ENCODE data around the gene TMEM232.
A peak's percentile ranks its signal among the peaks of the same experiment; 100 is the strongest.
"Not testable (repeated sequence)": the region's sequence is repeated elsewhere in the genome, so short reads cannot be mapped to it uniquely, and the experiment has no call there.

TMEM232 gene

GRCh38 chr5:110681109-110681508 lies 45.4 kb downstream of the TMEM232 start:
- Histone ChIP-seq H3K27me3 (ENCODE audit: insufficient read depth, low read length) (no peaks in the 10 kb centered on the region), H3K9ac (ENCODE audit: low read length) (no peak overlapping the region), H4K20me1 (ENCODE audit: insufficient read depth, low read length) (no peaks in the 10 kb centered on the region), H3K9me2 (ENCODE audit: low read depth, low read length) (no peaks in the 10 kb centered on the region), H3K4me3 (ENCODE audit: low read depth, low read length, poor library complexity, severe bottlenecking) (no peak overlapping the region), H2AFZ (ENCODE audit: low read length) (no peak overlapping the region), H3K9me3 (ENCODE audit: low read length) (no peaks in the 10 kb centered on the region), H3F3A (ENCODE audit: insufficient read depth, low read length) (no peaks in the 10 kb centered on the region), H3K27ac (ENCODE audit: low read depth, low read length, poor library complexity, severe bottlenecking) (no peak overlapping the region), H3K36me3 (ENCODE audit: insufficient read depth, low read length) (no peaks in the 10 kb centered on the region), H3K79me2 (ENCODE audit: insufficient read depth, low read length) (no peaks in the 10 kb centered on the region), H3K4me1 (ENCODE audit: insufficient read depth, low read length, severe bottlenecking) (no peaks in the 10 kb centered on the region), H3K4me2 (ENCODE audit: low read length) (no peak overlapping the region)
- no peak for TF ChIP-seq CTCF (IDR thresholded peaks at IDR 0.05; ENCODE audit: low read length)

- H3K9me2 ChIP-seq (ENCODE audit: low read depth, low read length); H3K27me3 ChIP-seq (ENCODE audit: insufficient read depth, low read length); H4K20me1 ChIP-seq (ENCODE audit: insufficient read depth, low read length); H3K36me3 ChIP-seq (ENCODE audit: insufficient read depth, low read length); H3K9ac ChIP-seq (ENCODE audit: low read length); H3K27ac ChIP-seq (ENCODE audit: low read depth, low read length, poor library complexity, severe bottlenecking); H3K9me3 ChIP-seq (ENCODE audit: low read length); H3K4me3 ChIP-seq (ENCODE audit: low read depth, low read length, poor library complexity, severe bottlenecking); H3K4me2 ChIP-seq (ENCODE audit: low read length); H3K79me2 ChIP-seq (ENCODE audit: insufficient read depth, low read length); H3F3A ChIP-seq (ENCODE audit: insufficient read depth, low read length); H2AFZ ChIP-seq (ENCODE audit: low read length); H3K4me1 ChIP-seq (ENCODE audit: insufficient read depth, low read length, severe bottlenecking): not testable (repeated sequence)
Observed at GRCh38 chr5:110676554-110676953, 49.9 kb downstream of the TMEM232 start.

- Histone ChIP-seq H3K9me2 (ENCODE audit: low read depth, low read length) (no peaks in the 10 kb centered on the region), H3K36me3 (ENCODE audit: insufficient read depth, low read length) (no peaks in the 10 kb centered on the region), H3K79me2 (ENCODE audit: insufficient read depth, low read length) (no peaks in the 10 kb centered on the region), H3K27ac (ENCODE audit: low read depth, low read length, poor library complexity, severe bottlenecking) (peak overlapping the region; percentile 37), H3K4me2 (ENCODE audit: low read length) (no peak overlapping the region; the same call in 1 of the 2 replicates), H3K4me3 (ENCODE audit: low read depth, low read length, poor library complexity, severe bottlenecking) (no peak overlapping the region), H3K27me3 (ENCODE audit: insufficient read depth, low read length) (no peaks in the 10 kb centered on the region), H3K4me1 (ENCODE audit: insufficient read depth, low read length, severe bottlenecking) (peaks cover 21% of the 10 kb centered on the region), H4K20me1 (ENCODE audit: insufficient read depth, low read length) (no peaks in the 10 kb centered on the region), H3K9ac (ENCODE audit: low read length) (no peak overlapping the region), H3K9me3 (ENCODE audit: low read length) (no peaks in the 10 kb centered on the region), H2AFZ (ENCODE audit: low read length) (no peak overlapping the region), H3F3A (ENCODE audit: insufficient read depth, low read length) (no peaks in the 10 kb centered on the region)
- TF ChIP-seq CTCF (IDR thresholded peaks at IDR 0.05; ENCODE audit: low read length) (no peak), EZH2 (IDR thresholded peaks at IDR 0.05; ENCODE audit: borderline replicate concordance, low read length) (no peak)
Observed at GRCh38 chr5:110665184-110665726, 61.2 kb downstream of the TMEM232 start.

GRCh38 chr5:110663525-110663924 lies 62.9 kb downstream of the TMEM232 start:
- Histone ChIP-seq H3K4me1 (ENCODE audit: insufficient read depth, low read length, severe bottlenecking) (peaks cover 21% of the 10 kb centered on the region), H3K27me3 (ENCODE audit: insufficient read depth, low read length) (no peaks in the 10 kb centered on the region), H3K4me2 (ENCODE audit: low read length) (no peak overlapping the region), H4K20me1 (ENCODE audit: insufficient read depth, low read length) (no peaks in the 10 kb centered on the region), H3K9me2 (ENCODE audit: low read depth, low read length) (no peaks in the 10 kb centered on the region), H3K9me3 (ENCODE audit: low read length) (no peaks in the 10 kb centered on the region), H3K79me2 (ENCODE audit: insufficient read depth, low read length) (no peaks in the 10 kb centered on the region), H3K27ac (ENCODE audit: low read depth, low read length, poor library complexity, severe bottlenecking) (no peak overlapping the region), H3K4me3 (ENCODE audit: low read depth, low read length, poor library complexity, severe bottlenecking) (no peak overlapping the region), H3K9ac (ENCODE audit: low read length) (no peak overlapping the region), H2AFZ (ENCODE audit: low read length) (no peak overlapping the region), H3K36me3 (ENCODE audit: insufficient read depth, low read length) (no peaks in the 10 kb centered on the region), H3F3A (ENCODE audit: insufficient read depth, low read length) (no peaks in the 10 kb centered on the region)
- TF ChIP-seq CTCF (IDR thresholded peaks at IDR 0.05; ENCODE audit: low read length), result no peak
- TF ChIP-seq EZH2 (IDR thresholded peaks at IDR 0.05; ENCODE audit: borderline replicate concordance, low read length), result no peak

Measured in OCI-LY1 (cell line).